Upper lobe of right lung (tissue), 1 donor: Measurements from ENCODE around the gene P4HA1. TPM values are rescaled to one million over a fixed set of nuclear protein-coding genes. Genes with fewer than 3 reads are reported as not detected.

Experiments used
- ATAC-seq: fragments of 200-7000 bp; cut with Tn5 transposase; one replicate; pipeline ENCODE4 v1.9.1; 2020; ENCODE audit warnings: mild to moderate bottlenecking, moderate library complexity
- DNase-seq: peaks from one replicate; pipeline ENCODE4 v3.0.0-alpha.2; 2020
- H3K27ac ChIP-seq: fragments of 200-600 bp; one replicate; pipeline ENCODE4 v1.8.0; 2022
- H3K27me3 ChIP-seq: fragments of 200-600 bp; one replicate; pipeline ENCODE4 v1.8.0; 2022; ENCODE audit warnings: mild to moderate bottlenecking
- H3K36me3 ChIP-seq: fragments of 200-600 bp; one replicate; pipeline ENCODE4 v1.8.0; 2022
- H3K4me1 ChIP-seq: fragments of 200-600 bp; one replicate; pipeline ENCODE4 v1.8.0; 2022
- H3K4me3 ChIP-seq: fragments of 200-600 bp; one replicate; pipeline ENCODE4 v1.8.0; 2022; ENCODE audit warnings: mild to moderate bottlenecking
- H3K9me3 ChIP-seq: fragments of 200-600 bp; one replicate; pipeline ENCODE4 v1.8.0; 2022
- CTCF ChIP-seq: fragments of 200-600 bp; IDR thresholded peaks from one replicate; pipeline ENCODE4 v1.8.0; 2022; ENCODE audit warnings: antibody characterized with exemption
- intact Hi-C: fragments of 100-400 bp; cut with DNase I; formaldehyde crosslinking; loops from one replicate; pipeline ENCODE4 v1.11.0; 2022
- total RNA-seq: library from RNA; stranded (reverse); fragmentation: NEBNext Ultra II Directional; extraction: Animal tissue kit (Norgen Biotek cat#: 25700); gene quantifications from one replicate; pipeline ENCODE4 v1.2.1, GENCODE V29; 2021
- donor health status: DM: no; HTN: yes; CAD: no; lungs with severe emphysema.

P4HA1 gene
- total RNA-seq, 1 donor from 2014 or later: 51.8 TPM

GRCh38 chr10:73083221-73083620 is 13.4 kb downstream of the P4HA1 start:
- H3K4me3 ChIP-seq: no peak overlapping the region
- no peak overlapping the region for H3K27ac ChIP-seq
- no peaks in the 10 kb centered on the region for H3K36me3 ChIP-seq
- H3K9me3 ChIP-seq: no peaks in the 10 kb centered on the region
- TF ChIP-seq CTCF: no peak
- intact Hi-C loops: no loop called here
- peaks cover 8% of the 10 kb centered on the region for H3K4me1 ChIP-seq
- DNase-seq (no peak), ATAC-seq (no peak)
- no peaks in the 10 kb centered on the region for H3K27me3 ChIP-seq

- no peak overlapping the region for H3K4me3 ChIP-seq
- intact Hi-C loops: no loop called here
- no peaks in the 10 kb centered on the region for H3K27me3 ChIP-seq
- ATAC-seq (no peak), DNase-seq (no peak)
- no peak overlapping the region for H3K27ac ChIP-seq
- H3K36me3 ChIP-seq: no peaks in the 10 kb centered on the region
- H3K9me3 ChIP-seq: no peaks in the 10 kb centered on the region
- peaks cover 19% of the 10 kb centered on the region for H3K4me1 ChIP-seq
- no peak for TF ChIP-seq CTCF
Measured at GRCh38 chr10:73079779-73080541, 16.7 kb downstream of the P4HA1 start.

DNA sequence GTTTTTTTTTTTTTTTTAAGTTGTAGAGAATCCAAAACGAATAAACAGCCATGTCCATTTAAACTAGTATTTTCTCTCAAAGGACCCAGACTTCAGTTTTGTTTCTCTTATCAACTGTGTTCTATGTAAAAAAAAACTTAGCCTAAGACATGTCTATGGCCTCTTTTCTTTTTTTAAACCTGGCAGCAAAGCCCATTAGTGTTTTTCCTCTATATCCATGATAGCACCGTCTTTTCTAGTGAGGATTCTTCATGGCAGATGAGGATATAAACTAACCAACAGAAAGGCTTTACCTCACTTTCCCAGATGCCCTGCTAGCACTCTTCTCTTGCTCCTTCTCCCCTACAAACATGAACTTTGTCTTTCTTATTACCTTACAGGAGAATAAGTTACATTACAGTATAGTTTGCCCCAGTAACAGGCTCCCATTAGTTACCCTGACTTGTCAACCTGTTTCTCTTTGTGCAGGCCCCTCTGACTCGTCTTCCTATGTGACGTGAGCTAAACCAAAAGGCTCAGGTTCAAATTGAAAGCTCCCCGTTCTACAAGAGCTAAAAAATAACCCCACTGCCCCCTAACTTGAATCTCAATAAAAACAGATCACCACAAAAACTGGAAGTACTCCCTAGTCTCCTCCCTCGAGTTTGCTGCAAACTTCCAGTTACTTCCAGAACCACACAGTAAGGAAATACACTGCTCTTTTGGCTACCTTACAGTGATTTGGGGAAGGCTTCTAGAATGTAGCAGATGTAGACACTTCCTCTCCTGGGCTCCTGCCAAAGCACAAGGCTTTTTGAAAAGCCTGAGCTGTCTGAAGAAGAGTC is 20.1 kb downstream of the P4HA1 start:
- Histone ChIP-seq H3K4me3 (peak overlapping the region; percentile 7), H3K9me3 (no peaks in the 10 kb centered on the region), H3K27me3 (no peaks in the 10 kb centered on the region), H3K4me1 (peaks cover 10% of the 10 kb centered on the region), H3K36me3 (peaks cover 22% of the 10 kb centered on the region), H3K27ac (peak overlapping the region; percentile 71)
- DNase-seq (no peak), ATAC-seq (peak; percentile 82)
- intact Hi-C loops: no loop called here
- TF ChIP-seq CTCF: no peak

GRCh38 chr10:73075829-73076228 is 20.8 kb downstream of the P4HA1 start:
- Histone ChIP-seq H3K27ac (no peak overlapping the region), H3K27me3 (no peaks in the 10 kb centered on the region), H3K36me3 (peaks cover 29% of the 10 kb centered on the region), H3K4me3 (no peak overlapping the region), H3K9me3 (no peaks in the 10 kb centered on the region), H3K4me1 (peaks cover 10% of the 10 kb centered on the region)
- no peak for DNase-seq
- no peak for ATAC-seq
- intact Hi-C loops: no loop called here
- no peak for TF ChIP-seq CTCF

GRCh38 chr10:73073627-73074026 is 23.0 kb downstream of the P4HA1 start:
- Histone ChIP-seq H3K27me3 (no peaks in the 10 kb centered on the region), H3K4me1 (peaks cover 10% of the 10 kb centered on the region), H3K4me3 (no peak overlapping the region), H3K27ac (no peak overlapping the region), H3K9me3 (no peaks in the 10 kb centered on the region), H3K36me3 (peaks cover 51% of the 10 kb centered on the region)
- no peak for ATAC-seq
- no peak for TF ChIP-seq CTCF
- intact Hi-C loops: no loop called here
- no peak for DNase-seq
